WTC11 (cell line): ENCODE results near the gene NAA25. TPM values are rescaled to one million over a fixed set of nuclear protein-coding genes. Genes with fewer than 3 reads are reported as not detected.

Experiments
- ATAC-seq: fragments of 200-7000 bp; cut with Tn5 transposase; 2 replicates; pipeline ENCODE4 v1.10.0; 2021; ENCODE audit warnings: mild to moderate bottlenecking, moderate library complexity
- CTCF ChIA-PET: fragments of 300-600 bp; sonication (Branson Sonifier 250); formaldehyde crosslinking; loops from one replicate; lab custom pipeline; 2021; ENCODE audit warnings: antibody characterized with exemption; lab: Charles Lee
- POLR2A ChIA-PET: fragments of 350-600 bp; sonication (Branson Sonifier 250); formaldehyde crosslinking; loops from one replicate; lab custom pipeline; 2021; ENCODE audit warnings: antibody characterized with exemption; lab: Charles Lee
- DNase-seq: peaks from one replicate; pipeline ENCODE4 v3.0.0; 2021; ENCODE audit warnings: low spot score
- H3K27ac Mint-ChIP-seq: 2 replicates; pipeline ENCODE4 v1.8.0; 2021; ENCODE audit warnings: mixed read lengths
- H3K27me3 Mint-ChIP-seq: 2 replicates; pipeline ENCODE4 v1.8.0; 2021; ENCODE audit warnings: low read depth, mild to moderate bottlenecking, moderate library complexity, mixed read lengths
- H3K36me3 Mint-ChIP-seq: 2 replicates; pipeline ENCODE4 v1.8.0; 2021; ENCODE audit warnings: mixed read lengths
- H3K4me1 Mint-ChIP-seq: 2 replicates; pipeline ENCODE4 v1.8.0; 2022; ENCODE audit warnings: mixed read lengths
- H3K4me3 Mint-ChIP-seq: 2 replicates; pipeline ENCODE4 v1.8.0; 2021; ENCODE audit warnings: mild to moderate bottlenecking, moderate library complexity, mixed read lengths
- H3K9me3 Mint-ChIP-seq: 2 replicates; pipeline ENCODE4 v1.8.0; 2021; ENCODE audit warnings: mixed read lengths
- ELF4 ChIP-seq: sonication (generic); formaldehyde crosslinking; IDR thresholded peaks from 2 replicates; pipeline ENCODE4 v1.8.1; 2022; ENCODE audit warnings: low read depth, mild to moderate bottlenecking, moderate library complexity, missing genetic modification reagents
- EMX1 ChIP-seq: fragments of 250-450 bp; sonication (Bioruptor Pico); IDR thresholded peaks from 2 replicates; pipeline ENCODE4 v1.8.0; 2021; ENCODE audit warnings: mild to moderate bottlenecking
- GABPB1 ChIP-seq: sonication (generic); formaldehyde crosslinking; IDR thresholded peaks from 2 replicates; pipeline ENCODE4 v1.8.1; 2023; ENCODE audit warnings: mild to moderate bottlenecking, missing genetic modification reagents
- GRHL2 ChIP-seq: fragments of 250-450 bp; sonication (Bioruptor Pico); IDR thresholded peaks from 2 replicates; pipeline ENCODE4 v1.8.0; 2022; ENCODE audit warnings: mild to moderate bottlenecking, moderate library complexity; ENCODE audit not compliant: insufficient replicate concordance, severe bottlenecking
- JAZF1 ChIP-seq: fragments of 250-450 bp; sonication (Bioruptor Pico); IDR thresholded peaks from 2 replicates; pipeline ENCODE4 v1.9.0; 2021; ENCODE audit warnings: moderate library complexity, mild to moderate bottlenecking, inconsistent platforms
- MXD4 ChIP-seq: fragments of 250-450 bp; sonication (Bioruptor Pico); IDR thresholded peaks from 2 replicates; pipeline ENCODE4 v1.8.0; 2021; ENCODE audit warnings: mild to moderate bottlenecking, moderate library complexity, borderline replicate concordance
- NFYB ChIP-seq: sonication (generic); formaldehyde crosslinking; conservative IDR thresholded peaks from 2 replicates; pipeline ENCODE4 v1.8.0; 2022; ENCODE audit warnings: low read depth, missing genetic modification reagents
- NR1H2 ChIP-seq: sonication (generic); formaldehyde crosslinking; IDR thresholded peaks from 2 replicates; pipeline ENCODE4 v1.9.0; 2021; ENCODE audit warnings: mild to moderate bottlenecking, moderate library complexity, missing genetic modification reagents
- TEAD1 ChIP-seq: sonication (generic); formaldehyde crosslinking; IDR thresholded peaks from 2 replicates; pipeline ENCODE4 v1.8.0; 2022; ENCODE audit warnings: mild to moderate bottlenecking, missing genetic modification reagents
- ZBTB21 ChIP-seq: sonication (generic); formaldehyde crosslinking; IDR thresholded peaks from 2 replicates; pipeline ENCODE4 v1.8.1; 2023; ENCODE audit warnings: mild to moderate bottlenecking, missing genetic modification reagents, borderline replicate concordance
- total RNA-seq: library from RNA; stranded (reverse); gene quantifications from 3 replicates; pipeline ENCODE4 v1.2.3, GENCODE V29; 2021
- TF ChIP-seq, protein P1 (sequence below): fragments of 250-450 bp; sonication (Bioruptor Pico); IDR thresholded peaks from 2 replicates; pipeline ENCODE4 v1.9.0; 2021; ENCODE audit warnings: mild to moderate bottlenecking, borderline replicate concordance
- TF ChIP-seq, protein P2 (sequence below): fragments of 200-600 bp; IDR thresholded peaks from 2 replicates; pipeline ENCODE4 v1.8.0; 2022; ENCODE audit warnings: antibody characterized with exemption
- TF ChIP-seq, protein P3 (sequence below): sonication (generic); formaldehyde crosslinking; IDR thresholded peaks from 2 replicates; pipeline ENCODE4 v1.8.0; 2023; ENCODE audit warnings: mild to moderate bottlenecking, missing genetic modification reagents
- TF ChIP-seq, protein P4 (sequence below): sonication (generic); formaldehyde crosslinking; IDR thresholded peaks from 2 replicates; pipeline ENCODE4 v1.8.1; 2023; ENCODE audit warnings: mild to moderate bottlenecking, missing genetic modification reagents, moderate library complexity
- TF ChIP-seq, protein P5 (sequence below): sonication (generic); formaldehyde crosslinking; IDR thresholded peaks from 2 replicates; pipeline ENCODE4 v1.8.0; 2023; ENCODE audit warnings: missing genetic modification reagents
- TF ChIP-seq, protein P6 (sequence below): sonication (generic); formaldehyde crosslinking; IDR thresholded peaks from 2 replicates; pipeline ENCODE4 v1.8.0; 2022; ENCODE audit warnings: mild to moderate bottlenecking, missing genetic modification reagents

Gene NAA25
- total RNA-seq, 1 experiment from 2014 or later = 47.5 TPM

DNA sequence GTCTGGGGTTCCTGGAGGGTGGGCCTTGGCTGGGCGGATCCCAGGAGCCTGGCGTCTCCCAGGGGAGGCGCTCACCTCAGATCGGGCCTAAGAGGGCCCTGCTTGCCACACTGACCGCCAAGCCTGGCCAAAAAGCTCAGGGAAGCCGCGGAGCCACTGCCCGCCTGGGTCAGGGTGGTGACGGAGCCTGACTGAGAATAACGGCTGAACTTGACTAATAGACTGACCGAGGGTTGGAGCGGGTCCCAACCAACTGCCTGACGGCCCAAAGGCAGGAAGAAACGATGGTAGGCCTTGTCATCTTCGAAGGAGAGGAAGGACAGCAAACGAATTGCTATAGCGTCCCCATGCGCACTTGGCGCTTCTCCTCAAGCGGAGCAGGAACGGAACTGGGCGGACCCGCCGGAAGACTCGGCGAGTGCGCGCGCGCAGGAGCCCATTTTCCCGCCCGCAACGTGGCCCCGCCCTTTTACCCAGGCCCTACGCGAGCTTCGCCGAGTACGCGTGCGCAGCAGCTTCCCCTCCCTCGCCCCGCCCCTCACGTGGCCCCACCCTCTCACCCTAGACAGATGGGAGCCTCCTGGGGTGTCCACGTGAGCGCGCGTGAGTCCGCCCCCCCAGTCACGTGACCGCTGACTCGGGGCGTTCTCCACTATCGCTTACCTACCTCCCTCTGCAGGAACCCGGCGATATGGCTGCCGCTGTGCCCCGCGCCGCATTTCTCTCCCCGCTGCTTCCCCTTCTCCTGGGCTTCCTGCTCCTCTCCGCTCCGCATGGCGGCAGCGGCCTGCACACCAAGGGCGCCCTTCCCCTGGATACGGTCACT lies 95.6 kb downstream of the NAA25 start, which contains the start of the genes ERP29 and TMEM116 (continued):
- TF ChIP-seq GABPB1 (CRISPR knock-in tag) (no peak; the same call in none of the 2 replicates), NFYB (no peak), JAZF1 (CRISPR knock-in tag) (no peak), ZBTB21 (no peak), MXD4 (CRISPR knock-in tag) (no peak), ELF4 (CRISPR knock-in tag) (peak; percentile 22; the same call in 1 of the 2 replicates)
- TF ChIP-seq, protein P1, sequence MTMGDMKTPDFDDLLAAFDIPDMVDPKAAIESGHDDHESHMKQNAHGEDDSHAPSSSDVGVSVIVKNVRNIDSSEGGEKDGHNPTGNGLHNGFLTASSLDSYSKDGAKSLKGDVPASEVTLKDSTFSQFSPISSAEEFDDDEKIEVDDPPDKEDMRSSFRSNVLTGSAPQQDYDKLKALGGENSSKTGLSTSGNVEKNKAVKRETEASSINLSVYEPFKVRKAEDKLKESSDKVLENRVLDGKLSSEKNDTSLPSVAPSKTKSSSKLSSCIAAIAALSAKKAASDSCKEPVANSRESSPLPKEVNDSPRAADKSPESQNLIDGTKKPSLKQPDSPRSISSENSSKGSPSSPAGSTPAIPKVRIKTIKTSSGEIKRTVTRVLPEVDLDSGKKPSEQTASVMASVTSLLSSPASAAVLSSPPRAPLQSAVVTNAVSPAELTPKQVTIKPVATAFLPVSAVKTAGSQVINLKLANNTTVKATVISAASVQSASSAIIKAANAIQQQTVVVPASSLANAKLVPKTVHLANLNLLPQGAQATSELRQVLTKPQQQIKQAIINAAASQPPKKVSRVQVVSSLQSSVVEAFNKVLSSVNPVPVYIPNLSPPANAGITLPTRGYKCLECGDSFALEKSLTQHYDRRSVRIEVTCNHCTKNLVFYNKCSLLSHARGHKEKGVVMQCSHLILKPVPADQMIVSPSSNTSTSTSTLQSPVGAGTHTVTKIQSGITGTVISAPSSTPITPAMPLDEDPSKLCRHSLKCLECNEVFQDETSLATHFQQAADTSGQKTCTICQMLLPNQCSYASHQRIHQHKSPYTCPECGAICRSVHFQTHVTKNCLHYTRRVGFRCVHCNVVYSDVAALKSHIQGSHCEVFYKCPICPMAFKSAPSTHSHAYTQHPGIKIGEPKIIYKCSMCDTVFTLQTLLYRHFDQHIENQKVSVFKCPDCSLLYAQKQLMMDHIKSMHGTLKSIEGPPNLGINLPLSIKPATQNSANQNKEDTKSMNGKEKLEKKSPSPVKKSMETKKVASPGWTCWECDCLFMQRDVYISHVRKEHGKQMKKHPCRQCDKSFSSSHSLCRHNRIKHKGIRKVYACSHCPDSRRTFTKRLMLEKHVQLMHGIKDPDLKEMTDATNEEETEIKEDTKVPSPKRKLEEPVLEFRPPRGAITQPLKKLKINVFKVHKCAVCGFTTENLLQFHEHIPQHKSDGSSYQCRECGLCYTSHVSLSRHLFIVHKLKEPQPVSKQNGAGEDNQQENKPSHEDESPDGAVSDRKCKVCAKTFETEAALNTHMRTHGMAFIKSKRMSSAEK = no peak
- TF ChIP-seq, protein P2, sequence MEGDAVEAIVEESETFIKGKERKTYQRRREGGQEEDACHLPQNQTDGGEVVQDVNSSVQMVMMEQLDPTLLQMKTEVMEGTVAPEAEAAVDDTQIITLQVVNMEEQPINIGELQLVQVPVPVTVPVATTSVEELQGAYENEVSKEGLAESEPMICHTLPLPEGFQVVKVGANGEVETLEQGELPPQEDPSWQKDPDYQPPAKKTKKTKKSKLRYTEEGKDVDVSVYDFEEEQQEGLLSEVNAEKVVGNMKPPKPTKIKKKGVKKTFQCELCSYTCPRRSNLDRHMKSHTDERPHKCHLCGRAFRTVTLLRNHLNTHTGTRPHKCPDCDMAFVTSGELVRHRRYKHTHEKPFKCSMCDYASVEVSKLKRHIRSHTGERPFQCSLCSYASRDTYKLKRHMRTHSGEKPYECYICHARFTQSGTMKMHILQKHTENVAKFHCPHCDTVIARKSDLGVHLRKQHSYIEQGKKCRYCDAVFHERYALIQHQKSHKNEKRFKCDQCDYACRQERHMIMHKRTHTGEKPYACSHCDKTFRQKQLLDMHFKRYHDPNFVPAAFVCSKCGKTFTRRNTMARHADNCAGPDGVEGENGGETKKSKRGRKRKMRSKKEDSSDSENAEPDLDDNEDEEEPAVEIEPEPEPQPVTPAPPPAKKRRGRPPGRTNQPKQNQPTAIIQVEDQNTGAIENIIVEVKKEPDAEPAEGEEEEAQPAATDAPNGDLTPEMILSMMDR = no peak
- TF ChIP-seq, protein P3, sequence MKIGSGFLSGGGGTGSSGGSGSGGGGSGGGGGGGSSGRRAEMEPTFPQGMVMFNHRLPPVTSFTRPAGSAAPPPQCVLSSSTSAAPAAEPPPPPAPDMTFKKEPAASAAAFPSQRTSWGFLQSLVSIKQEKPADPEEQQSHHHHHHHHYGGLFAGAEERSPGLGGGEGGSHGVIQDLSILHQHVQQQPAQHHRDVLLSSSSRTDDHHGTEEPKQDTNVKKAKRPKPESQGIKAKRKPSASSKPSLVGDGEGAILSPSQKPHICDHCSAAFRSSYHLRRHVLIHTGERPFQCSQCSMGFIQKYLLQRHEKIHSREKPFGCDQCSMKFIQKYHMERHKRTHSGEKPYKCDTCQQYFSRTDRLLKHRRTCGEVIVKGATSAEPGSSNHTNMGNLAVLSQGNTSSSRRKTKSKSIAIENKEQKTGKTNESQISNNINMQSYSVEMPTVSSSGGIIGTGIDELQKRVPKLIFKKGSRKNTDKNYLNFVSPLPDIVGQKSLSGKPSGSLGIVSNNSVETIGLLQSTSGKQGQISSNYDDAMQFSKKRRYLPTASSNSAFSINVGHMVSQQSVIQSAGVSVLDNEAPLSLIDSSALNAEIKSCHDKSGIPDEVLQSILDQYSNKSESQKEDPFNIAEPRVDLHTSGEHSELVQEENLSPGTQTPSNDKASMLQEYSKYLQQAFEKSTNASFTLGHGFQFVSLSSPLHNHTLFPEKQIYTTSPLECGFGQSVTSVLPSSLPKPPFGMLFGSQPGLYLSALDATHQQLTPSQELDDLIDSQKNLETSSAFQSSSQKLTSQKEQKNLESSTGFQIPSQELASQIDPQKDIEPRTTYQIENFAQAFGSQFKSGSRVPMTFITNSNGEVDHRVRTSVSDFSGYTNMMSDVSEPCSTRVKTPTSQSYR (CRISPR knock-in tag) = peak; percentile 47; the same call in 1 of the 2 replicates
- TF ChIP-seq, protein P4, sequence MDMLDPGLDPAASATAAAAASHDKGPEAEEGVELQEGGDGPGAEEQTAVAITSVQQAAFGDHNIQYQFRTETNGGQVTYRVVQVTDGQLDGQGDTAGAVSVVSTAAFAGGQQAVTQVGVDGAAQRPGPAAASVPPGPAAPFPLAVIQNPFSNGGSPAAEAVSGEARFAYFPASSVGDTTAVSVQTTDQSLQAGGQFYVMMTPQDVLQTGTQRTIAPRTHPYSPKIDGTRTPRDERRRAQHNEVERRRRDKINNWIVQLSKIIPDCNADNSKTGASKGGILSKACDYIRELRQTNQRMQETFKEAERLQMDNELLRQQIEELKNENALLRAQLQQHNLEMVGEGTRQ (CRISPR knock-in tag) = peak; percentile 99

DNA sequence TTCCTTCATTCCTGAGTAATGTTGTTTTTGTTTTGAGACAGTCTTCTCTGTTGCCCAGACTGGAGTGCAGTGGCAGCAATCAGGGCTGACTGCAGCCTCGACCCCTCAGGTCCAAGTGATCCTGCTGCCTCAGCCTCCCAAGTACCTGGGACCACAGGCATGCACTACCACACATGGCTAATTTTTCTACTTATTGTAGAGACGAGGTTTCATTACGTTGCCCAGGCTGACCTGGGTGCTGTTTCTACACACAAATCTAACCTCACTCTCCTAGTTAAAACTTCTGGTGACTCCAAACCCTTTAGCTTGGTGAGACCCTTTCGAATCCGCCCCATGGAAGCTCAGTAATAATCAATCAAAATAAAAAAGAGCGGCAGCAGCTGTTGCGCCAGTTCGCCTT lies 96.9 kb downstream of the NAA25 start:
- ChIA-PET CTCF (interaction anchor here (1.1 kb wide), 1 partner anchor 319 kb away, joined by 3 read pairs; no protein-coding TSS in a partner anchor), POLR2A (interaction anchor here (0.7 to 3.2 kb wide), 4 partner anchors 11 to 114 kb away, joined by 3 to 21 read pairs (median 7); partner anchors contain the start of genes NAA25 and TRAFD1)
- ATAC-seq (no peak), DNase-seq (no peak)
- Mint-ChIP-seq H3K27ac (peak overlapping the region; percentile 100), H3K9me3 (peaks cover 9% of the 10 kb centered on the region), H3K27me3 (no peaks in the 10 kb centered on the region), H3K36me3 (peaks cover 19% of the 10 kb centered on the region), H3K4me3 (peak overlapping the region; percentile 90), H3K4me1 (peaks cover 24% of the 10 kb centered on the region)
- TF ChIP-seq GRHL2 (CRISPR knock-in tag) (no peak), EMX1 (no peak), TEAD1 (CRISPR knock-in tag) (no peak), NR1H2 (no peak)
- TF ChIP-seq, protein P5, sequence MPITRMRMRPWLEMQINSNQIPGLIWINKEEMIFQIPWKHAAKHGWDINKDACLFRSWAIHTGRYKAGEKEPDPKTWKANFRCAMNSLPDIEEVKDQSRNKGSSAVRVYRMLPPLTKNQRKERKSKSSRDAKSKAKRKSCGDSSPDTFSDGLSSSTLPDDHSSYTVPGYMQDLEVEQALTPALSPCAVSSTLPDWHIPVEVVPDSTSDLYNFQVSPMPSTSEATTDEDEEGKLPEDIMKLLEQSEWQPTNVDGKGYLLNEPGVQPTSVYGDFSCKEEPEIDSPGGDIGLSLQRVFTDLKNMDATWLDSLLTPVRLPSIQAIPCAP (CRISPR knock-in tag) = no peak
- TF ChIP-seq, protein P3 (CRISPR knock-in tag) = no peak
- TF ChIP-seq, protein P4 (CRISPR knock-in tag) = no peak
- TF ChIP-seq, protein P6, sequence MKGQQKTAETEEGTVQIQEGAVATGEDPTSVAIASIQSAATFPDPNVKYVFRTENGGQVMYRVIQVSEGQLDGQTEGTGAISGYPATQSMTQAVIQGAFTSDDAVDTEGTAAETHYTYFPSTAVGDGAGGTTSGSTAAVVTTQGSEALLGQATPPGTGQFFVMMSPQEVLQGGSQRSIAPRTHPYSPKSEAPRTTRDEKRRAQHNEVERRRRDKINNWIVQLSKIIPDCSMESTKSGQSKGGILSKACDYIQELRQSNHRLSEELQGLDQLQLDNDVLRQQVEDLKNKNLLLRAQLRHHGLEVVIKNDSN (CRISPR knock-in tag) = no peak
